ENCODE measurements around the gene CNRIP1. TPM values are rescaled to one million over a fixed set of nuclear protein-coding genes. Genes with fewer than 3 reads are reported as not detected.

CNRIP1 gene
- total RNA-seq, 1 donor from 2014 or later = not detected

DNA sequence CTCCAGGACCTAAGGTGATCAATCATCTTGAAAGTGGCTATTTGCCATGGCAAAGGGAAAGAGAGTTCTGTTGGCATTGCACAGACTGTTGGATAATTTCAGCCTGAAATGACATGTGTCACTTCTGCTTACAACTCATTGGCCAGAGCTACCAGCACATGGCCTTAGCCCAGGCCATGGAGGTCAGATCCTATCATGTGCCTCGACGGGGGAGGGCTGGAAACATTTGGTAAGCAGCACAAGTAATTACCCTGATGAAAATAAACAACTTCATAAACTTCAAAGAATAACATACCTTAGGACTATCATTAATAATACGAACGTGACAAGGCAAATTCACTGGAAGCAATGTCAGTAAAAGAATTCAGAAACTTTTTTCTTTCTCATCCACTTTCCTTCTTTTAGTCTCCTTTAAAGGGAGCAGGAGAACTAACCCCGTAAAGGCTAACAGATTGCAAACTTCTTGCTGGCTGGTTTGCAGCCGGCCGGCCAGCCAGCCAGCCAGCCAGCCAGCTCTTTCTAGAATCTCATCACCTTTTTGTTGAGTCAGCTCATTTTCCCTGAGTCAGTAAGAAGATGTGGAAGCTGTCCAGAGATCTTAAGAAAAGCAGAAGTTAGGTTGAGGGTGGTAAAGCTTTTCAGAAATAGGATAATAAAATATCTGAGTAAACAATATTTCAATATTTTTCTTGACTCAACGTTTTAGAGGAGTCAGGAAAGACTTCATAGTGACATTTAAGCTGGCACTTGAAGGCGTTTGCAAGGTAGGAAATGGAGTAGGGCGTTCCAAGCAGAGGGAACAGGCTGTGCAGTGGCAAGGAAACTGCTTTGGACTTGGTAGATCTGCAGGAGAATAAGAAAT is 31.9 kb downstream of the CNRIP1 start:
- no peak for DNase-seq (ENCODE audit: low spot score, unreplicated experiment)

DNA sequence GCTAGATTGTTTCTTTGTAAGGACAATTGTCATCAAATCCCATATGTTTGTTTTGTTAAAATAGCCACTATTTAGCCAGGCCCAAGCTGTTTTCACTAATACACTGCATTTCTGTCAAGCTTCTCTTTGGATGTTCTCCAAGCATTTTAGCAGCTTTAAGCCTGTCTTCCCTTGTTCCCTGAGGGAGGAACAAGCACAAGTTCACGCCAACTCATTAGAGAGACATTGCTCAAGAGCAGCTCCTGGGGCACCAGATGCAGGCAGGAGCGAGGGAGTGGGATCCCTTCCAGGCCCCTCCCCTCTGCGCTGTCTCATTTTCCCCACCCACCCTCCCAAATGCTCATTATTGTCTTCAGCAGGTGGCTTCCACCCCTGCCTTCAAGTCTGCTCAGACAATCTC is 34.9 kb downstream of the CNRIP1 start:
- Mint-ChIP-seq H3K4me1 (ENCODE audit: low read depth) (peaks cover 9% of the 10 kb centered on the region), H3K36me3 (ENCODE audit: insufficient read depth) (no peaks in the 10 kb centered on the region), H3K27ac (no peak overlapping the region), H3K4me3 (ENCODE audit: low read depth) (no peak overlapping the region), H3K9me3 (ENCODE audit: low read depth) (no peaks in the 10 kb centered on the region), H3K27me3 (peaks cover 36% of the 10 kb centered on the region)
- no peak for DNase-seq (ENCODE audit: low spot score, unreplicated experiment)
- TF ChIP-seq, protein P1, sequence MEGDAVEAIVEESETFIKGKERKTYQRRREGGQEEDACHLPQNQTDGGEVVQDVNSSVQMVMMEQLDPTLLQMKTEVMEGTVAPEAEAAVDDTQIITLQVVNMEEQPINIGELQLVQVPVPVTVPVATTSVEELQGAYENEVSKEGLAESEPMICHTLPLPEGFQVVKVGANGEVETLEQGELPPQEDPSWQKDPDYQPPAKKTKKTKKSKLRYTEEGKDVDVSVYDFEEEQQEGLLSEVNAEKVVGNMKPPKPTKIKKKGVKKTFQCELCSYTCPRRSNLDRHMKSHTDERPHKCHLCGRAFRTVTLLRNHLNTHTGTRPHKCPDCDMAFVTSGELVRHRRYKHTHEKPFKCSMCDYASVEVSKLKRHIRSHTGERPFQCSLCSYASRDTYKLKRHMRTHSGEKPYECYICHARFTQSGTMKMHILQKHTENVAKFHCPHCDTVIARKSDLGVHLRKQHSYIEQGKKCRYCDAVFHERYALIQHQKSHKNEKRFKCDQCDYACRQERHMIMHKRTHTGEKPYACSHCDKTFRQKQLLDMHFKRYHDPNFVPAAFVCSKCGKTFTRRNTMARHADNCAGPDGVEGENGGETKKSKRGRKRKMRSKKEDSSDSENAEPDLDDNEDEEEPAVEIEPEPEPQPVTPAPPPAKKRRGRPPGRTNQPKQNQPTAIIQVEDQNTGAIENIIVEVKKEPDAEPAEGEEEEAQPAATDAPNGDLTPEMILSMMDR (IDR thresholded peaks at IDR 0.05; ENCODE audit: unreplicated experiment) = no peak

More for the DNA sequence above, 31.9 kb downstream of the CNRIP1 start:
- Mint-ChIP-seq H3K9me3 (ENCODE audit: low read depth) (no peaks in the 10 kb centered on the region), H3K27ac (no peak overlapping the region), H3K4me1 (ENCODE audit: low read depth) (peaks cover 3% of the 10 kb centered on the region), H3K27me3 (peaks cover 32% of the 10 kb centered on the region), H3K4me3 (ENCODE audit: low read depth) (no peak overlapping the region), H3K36me3 (ENCODE audit: insufficient read depth) (no peaks in the 10 kb centered on the region)
- TF ChIP-seq, protein P1 (IDR thresholded peaks at IDR 0.05; ENCODE audit: unreplicated experiment) = no peak

DNA sequence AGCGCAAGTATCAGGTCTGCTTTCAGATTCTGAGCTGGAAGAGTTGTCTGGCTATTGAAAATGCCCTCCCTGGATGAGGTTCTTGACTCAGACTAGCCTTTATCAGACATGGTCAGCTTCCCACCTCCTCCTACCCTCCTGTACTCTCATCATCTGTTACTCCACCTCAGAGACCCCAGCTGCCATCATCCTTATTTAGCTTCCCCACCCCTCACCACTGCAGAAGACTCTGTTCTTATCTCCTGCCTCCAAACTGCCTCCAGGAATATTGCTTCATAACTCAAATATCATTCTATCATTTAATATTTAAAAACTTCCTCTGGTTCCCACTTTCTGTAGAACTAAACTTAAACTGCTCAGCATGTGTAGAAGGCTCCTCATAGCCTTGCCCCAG is 36.3 kb downstream of the CNRIP1 start:
- TF ChIP-seq, protein P1 (IDR thresholded peaks at IDR 0.05; ENCODE audit: unreplicated experiment) = no peak
- Mint-ChIP-seq H3K9me3 (ENCODE audit: low read depth) (no peaks in the 10 kb centered on the region), H3K4me3 (ENCODE audit: low read depth) (no peak overlapping the region), H3K36me3 (ENCODE audit: insufficient read depth) (no peaks in the 10 kb centered on the region), H3K27me3 (peaks cover 34% of the 10 kb centered on the region), H3K4me1 (ENCODE audit: low read depth) (peaks cover 14% of the 10 kb centered on the region), H3K27ac (no peak overlapping the region)
- no peak for DNase-seq (ENCODE audit: low spot score, unreplicated experiment)

DNA sequence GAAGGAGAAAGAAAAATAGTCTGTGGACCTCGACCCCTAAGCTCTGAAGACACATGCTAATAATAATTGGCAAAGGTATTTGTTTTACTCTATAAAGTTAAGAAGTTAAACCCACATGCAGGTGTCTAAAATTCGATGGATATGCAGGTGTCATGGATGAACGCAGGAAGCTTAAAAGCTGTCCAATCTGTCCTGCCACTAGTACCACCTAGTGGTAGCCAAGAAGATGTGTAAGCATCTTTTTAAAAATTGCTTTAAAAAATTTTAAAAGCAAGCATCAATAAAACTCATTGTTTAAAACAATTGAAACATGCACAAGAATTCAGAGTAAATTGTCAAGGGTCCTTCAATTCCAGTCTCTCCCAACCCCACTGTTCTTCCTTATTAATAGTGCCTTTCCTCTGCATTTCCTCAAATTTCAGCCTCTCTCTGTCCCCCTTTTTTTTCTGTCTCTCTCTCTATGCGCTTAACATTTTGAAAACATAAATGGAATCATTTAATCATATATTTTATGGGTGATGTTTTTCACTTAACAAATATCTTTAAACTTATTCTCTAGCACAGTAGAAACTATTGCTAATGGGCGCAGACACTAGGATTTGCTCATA is 36.8 kb downstream of the CNRIP1 start:
- H3K9me3 Mint-ChIP-seq (ENCODE audit: low read depth) = no peaks in the 10 kb centered on the region
- no peak overlapping the region for H3K4me3 Mint-ChIP-seq (ENCODE audit: low read depth)
- H3K4me1 Mint-ChIP-seq (ENCODE audit: low read depth) = peaks cover 14% of the 10 kb centered on the region
- no peak for DNase-seq (ENCODE audit: low spot score, unreplicated experiment)
- no peaks in the 10 kb centered on the region for H3K36me3 Mint-ChIP-seq (ENCODE audit: insufficient read depth)
- peaks cover 30% of the 10 kb centered on the region for H3K27me3 Mint-ChIP-seq
- TF ChIP-seq, protein P1 (IDR thresholded peaks at IDR 0.05; ENCODE audit: unreplicated experiment) = peak; percentile 77
- H3K27ac Mint-ChIP-seq = no peak overlapping the region

DNA sequence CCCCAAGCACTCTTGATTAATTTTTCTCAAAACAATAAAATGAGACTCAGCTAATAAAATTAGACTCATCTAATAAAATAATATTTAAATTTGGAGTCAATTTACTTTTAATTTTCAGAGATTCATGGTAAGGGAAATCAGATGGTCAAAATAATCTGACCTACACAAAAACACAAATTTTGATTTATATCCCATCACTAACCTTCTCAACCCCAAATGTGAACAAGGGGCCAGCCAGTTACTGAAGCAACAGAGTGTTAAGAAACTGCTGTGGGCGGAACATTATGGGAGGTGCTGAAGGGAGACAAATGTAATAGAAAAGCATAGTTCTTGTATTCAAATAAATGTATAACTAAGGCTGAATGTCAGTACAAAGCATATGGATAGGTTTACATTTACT is 39.0 kb downstream of the CNRIP1 start:
- no peak for DNase-seq (ENCODE audit: low spot score, unreplicated experiment)
- Mint-ChIP-seq H3K27me3 (peaks cover 26% of the 10 kb centered on the region), H3K27ac (no peak overlapping the region), H3K4me1 (ENCODE audit: low read depth) (peaks cover 12% of the 10 kb centered on the region), H3K4me3 (ENCODE audit: low read depth) (no peak overlapping the region), H3K36me3 (ENCODE audit: insufficient read depth) (no peaks in the 10 kb centered on the region), H3K9me3 (ENCODE audit: low read depth) (no peaks in the 10 kb centered on the region)
- TF ChIP-seq, protein P1 (IDR thresholded peaks at IDR 0.05; ENCODE audit: unreplicated experiment) = no peak

All from progenitor cell of endocrine pancreas (in vitro differentiated cells).